ENCODE measurements around the gene VWA3A.
"Not testable (repeated sequence)": the region's sequence is repeated elsewhere in the genome, so short reads cannot be mapped to it uniquely, and the experiment has no call there.

Gene VWA3A

DNA sequence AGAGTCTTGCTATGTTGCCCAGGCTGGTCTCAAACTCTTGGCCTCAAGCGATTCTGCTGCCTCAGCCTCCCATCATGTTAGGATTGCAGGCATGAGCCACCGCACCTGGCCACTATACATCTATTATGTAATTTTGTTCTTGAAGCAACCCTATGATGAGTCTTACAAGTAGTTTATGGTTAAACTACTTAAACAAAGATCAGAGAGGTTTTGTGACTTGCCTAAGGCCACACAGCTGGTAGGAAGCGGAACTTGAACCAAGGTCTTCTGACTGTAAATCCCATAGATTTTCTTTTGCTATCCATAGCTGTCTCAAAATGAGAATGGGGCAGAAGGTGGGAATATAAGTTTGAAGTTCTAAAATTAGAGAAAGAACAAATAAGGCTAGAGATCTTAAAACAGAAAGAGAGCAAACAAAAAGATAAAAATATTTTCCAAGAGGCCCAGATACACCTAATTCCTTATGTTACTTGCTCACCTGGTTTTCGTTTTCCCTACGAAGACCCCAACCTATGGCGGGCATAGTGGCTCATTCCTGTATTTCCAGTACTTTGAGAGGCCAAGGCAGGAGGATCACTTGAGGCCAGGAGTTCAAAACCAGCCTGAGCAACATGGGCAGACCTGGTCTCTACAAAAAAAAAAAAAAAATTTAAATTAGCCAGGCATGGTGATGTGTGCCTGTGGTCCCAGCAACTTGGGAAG, 32.4 kb downstream of the VWA3A start:
- POLR2A ChIA-PET (ENCODE audit: low non-redundant PET): no interaction called here
- H3K27ac ChIP-seq: no peak overlapping the region
- DNase-seq (ENCODE audit: low spot score): no peak
- TF ChIP-seq, protein P1, sequence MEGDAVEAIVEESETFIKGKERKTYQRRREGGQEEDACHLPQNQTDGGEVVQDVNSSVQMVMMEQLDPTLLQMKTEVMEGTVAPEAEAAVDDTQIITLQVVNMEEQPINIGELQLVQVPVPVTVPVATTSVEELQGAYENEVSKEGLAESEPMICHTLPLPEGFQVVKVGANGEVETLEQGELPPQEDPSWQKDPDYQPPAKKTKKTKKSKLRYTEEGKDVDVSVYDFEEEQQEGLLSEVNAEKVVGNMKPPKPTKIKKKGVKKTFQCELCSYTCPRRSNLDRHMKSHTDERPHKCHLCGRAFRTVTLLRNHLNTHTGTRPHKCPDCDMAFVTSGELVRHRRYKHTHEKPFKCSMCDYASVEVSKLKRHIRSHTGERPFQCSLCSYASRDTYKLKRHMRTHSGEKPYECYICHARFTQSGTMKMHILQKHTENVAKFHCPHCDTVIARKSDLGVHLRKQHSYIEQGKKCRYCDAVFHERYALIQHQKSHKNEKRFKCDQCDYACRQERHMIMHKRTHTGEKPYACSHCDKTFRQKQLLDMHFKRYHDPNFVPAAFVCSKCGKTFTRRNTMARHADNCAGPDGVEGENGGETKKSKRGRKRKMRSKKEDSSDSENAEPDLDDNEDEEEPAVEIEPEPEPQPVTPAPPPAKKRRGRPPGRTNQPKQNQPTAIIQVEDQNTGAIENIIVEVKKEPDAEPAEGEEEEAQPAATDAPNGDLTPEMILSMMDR (conservative IDR thresholded peaks at IDR 0.05; ENCODE audit: low read depth): no peak
- CTCF ChIA-PET: no interaction called here

DNA sequence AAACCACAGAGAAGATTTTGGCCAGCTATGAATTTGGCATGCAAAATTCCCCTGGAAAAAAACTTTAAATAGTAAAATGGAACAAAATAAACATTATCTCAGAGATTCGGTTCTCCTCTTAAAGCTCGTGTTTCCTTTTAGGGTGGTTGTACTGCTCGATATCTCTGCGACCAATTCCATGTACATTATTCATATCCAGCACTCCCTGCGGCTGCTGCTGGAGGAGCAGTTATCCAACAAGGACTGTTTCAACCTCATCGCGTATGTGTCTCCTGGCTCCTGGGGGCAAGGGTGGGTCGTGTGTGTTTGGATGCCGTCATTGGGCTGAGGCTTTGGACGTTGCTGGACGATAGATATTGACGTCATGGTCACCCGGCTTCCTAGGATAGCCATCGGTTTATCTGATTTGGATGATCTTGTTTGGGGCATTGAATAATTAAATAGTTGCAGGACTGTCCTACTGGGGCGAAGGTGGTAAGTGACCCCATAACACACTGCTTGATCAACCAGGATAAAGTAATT, 33.8 kb downstream of the VWA3A start:
- no peak overlapping the region for H3K27ac ChIP-seq
- no peak for DNase-seq (ENCODE audit: low spot score)
- ChIA-PET CTCF (interaction anchor here (0.5 kb wide), 1 partner anchor 569 kb away, joined by 5 read pairs; no protein-coding TSS in a partner anchor), POLR2A (ENCODE audit: low non-redundant PET) (no interaction called here)
- TF ChIP-seq, protein P1 (conservative IDR thresholded peaks at IDR 0.05; ENCODE audit: low read depth): no peak

DNA sequence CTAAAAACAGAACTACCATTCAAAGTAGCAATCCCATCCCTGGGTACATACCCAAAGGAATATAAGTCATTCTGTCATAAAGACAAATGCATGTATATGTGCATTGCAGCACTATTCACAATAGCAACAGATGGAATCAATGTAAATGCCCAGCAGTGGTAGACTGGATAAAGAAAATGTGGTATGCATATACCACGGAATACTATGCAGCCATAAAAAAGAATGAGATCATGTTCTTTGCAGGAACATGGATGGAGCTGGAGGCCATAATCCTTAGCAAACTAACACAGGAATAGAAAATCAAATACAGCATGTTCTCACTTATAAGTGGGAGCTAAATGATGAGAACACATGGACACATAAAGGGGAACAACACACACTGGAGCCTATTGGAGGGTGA, 36.2 kb downstream of the VWA3A start:
- DNase-seq (ENCODE audit: low spot score); POLR2A ChIA-PET (ENCODE audit: low non-redundant PET); H3K27ac ChIP-seq; CTCF ChIA-PET: not testable (repeated sequence)

DNA sequence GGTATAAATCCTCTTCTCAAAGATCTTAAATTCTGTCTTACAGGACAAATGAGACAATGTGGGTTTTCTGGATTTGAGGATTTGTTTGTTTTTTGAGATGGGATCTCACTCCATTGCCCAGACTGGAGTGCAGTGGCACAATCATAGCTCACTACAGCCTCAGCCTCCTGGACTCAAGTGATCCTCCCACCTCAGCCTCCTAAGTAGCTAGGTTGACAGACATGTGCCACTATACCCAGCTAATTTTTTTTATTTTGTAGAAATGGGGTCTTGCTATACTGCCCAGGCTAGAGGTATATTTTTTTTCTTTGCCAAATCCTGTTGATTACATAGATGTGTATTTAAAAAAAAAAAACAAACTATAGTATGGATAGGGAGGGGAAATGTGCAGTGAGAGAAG, 38.2 kb downstream of the VWA3A start:
- CTCF ChIA-PET: interaction anchor here (1.8 kb wide), 1 partner anchor 11 kb away, joined by 7 read pairs; no protein-coding TSS in a partner anchor
- POLR2A ChIA-PET (ENCODE audit: low non-redundant PET): no interaction called here
- TF ChIP-seq, protein P1 (conservative IDR thresholded peaks at IDR 0.05; ENCODE audit: low read depth): no peak

DNA sequence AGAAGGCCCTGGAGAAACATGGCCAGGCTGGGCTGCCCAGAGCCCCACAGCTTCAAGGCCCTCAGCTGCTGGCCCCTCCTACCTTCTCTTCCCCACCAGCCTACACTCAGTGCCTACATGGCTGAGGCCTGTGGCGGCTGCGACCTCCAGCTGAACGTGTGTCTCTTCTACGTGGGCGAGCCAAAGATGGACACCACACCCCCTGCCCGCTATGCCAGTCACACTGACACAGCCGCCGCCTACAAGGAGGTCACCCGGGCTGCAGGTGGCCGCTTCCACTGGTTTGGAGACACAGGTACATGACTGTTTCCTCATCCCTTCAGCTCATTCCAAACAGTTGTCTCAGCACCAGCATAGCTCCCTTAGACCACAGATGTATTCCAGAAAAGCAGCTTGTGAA, 40.5 kb downstream of the VWA3A start:
- TF ChIP-seq, protein P1 (conservative IDR thresholded peaks at IDR 0.05; ENCODE audit: low read depth): no peak
- ChIA-PET CTCF (interaction anchor here (0.5 kb wide), 1 partner anchor 34 kb away, joined by 3 read pairs; no protein-coding TSS in a partner anchor), POLR2A (ENCODE audit: low non-redundant PET) (interaction anchor here (0.6 kb wide), 1 partner anchor 142 kb away, joined by 4 read pairs; no protein-coding TSS in a partner anchor)
- DNase-seq (ENCODE audit: low spot score): no peak
- no peak overlapping the region for H3K27ac ChIP-seq

More for the DNA sequence above, 38.2 kb downstream of the VWA3A start:
- no peak for DNase-seq (ENCODE audit: low spot score)
- H3K27ac ChIP-seq: no peak overlapping the region

DNA sequence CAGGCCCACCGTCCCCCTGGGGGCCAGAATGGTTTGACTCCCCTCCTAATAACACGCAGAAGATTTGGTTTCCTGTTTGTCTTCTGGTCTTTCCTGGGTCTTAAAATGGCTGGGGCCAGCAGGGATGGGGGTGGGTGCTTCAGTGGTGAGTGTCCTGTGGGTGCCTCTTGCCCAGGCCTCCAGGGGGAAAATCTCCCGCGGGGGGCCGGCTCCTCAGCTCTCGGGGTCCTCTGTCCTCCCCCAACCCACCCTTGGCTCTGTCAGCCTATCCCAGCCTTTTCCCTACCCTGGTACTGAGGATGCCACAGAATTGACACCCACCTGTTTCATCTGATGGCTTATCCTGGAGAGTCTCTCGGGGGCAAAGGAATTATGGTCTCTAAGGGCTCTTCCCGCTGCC, 46.1 kb downstream of the VWA3A start:
- no peak for DNase-seq (ENCODE audit: low spot score)
- TF ChIP-seq, protein P1 (conservative IDR thresholded peaks at IDR 0.05; ENCODE audit: low read depth): no peak
- ChIA-PET CTCF (interaction anchor here (0.6 kb wide), 1 partner anchor 24 kb away, joined by 3 read pairs; no protein-coding TSS in a partner anchor), POLR2A (ENCODE audit: low non-redundant PET) (no interaction called here)
- H3K27ac ChIP-seq: no peak overlapping the region

DNA sequence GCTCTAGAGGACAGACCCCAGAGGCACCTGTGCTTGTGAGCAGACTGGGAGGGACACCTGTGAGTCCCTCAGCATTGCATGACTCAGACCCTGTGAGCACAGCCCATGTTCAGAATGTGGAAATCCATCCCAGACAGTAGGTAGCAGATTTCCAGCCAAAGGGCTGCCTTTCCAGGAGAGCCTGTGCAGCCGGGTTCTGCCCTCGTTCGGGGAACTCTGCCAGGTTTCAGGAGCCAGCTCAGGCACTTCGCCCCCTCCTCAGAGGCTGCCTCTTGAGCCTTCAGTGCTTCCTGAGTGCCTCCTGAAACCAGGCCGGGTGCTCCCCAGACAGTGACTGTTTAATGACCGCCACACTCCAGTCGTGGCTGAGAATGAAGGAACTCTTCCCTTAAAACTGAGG, 46.7 kb downstream of the VWA3A start:
- no peak overlapping the region for H3K27ac ChIP-seq
- POLR2A ChIA-PET (ENCODE audit: low non-redundant PET): no interaction called here
- TF ChIP-seq, protein P1 (conservative IDR thresholded peaks at IDR 0.05; ENCODE audit: low read depth): no peak
- no peak for DNase-seq (ENCODE audit: low spot score)
- CTCF ChIA-PET: interaction anchor here (0.6 kb wide), 1 partner anchor 25 kb away, joined by 3 read pairs; no protein-coding TSS in a partner anchor
